AG04449 (cell line): ENCODE results near the gene POSTN.

Source experiments
- CTCF ChIA-PET: fragments of 350-600 bp; formaldehyde crosslinking; extraction: SDS; loops from one replicate; lab custom pipeline; 2021; ENCODE audit warnings: antibody characterized with exemption; lab: Yijun Ruan, JAX
- POLR2A ChIA-PET: fragments of 400-600, 350-600 bp; formaldehyde crosslinking; extraction: SDS; loops from one replicate; lab custom pipeline; 2020; ENCODE audit warnings: antibody characterized with exemption, inconsistent platforms; lab: Yijun Ruan, JAX
- DNase-seq: peaks from one replicate; pipeline ENCODE4 v3.0.0-alpha.2; 2010; ENCODE audit warnings: low read depth, low spot score
- H3K4me3 ChIP-seq: 2 replicates; pipeline ENCODE4 v1.5.1; 2011; ENCODE audit warnings: low read depth, mild to moderate bottlenecking, control low read depth, low read length
- CTCF ChIP-seq: IDR thresholded peaks from one replicate; pipeline ENCODE4 v1.5.1; 2011; ENCODE audit warnings: mild to moderate bottlenecking, moderate library complexity, low read length, control low read depth, inconsistent platforms; ENCODE audit not compliant: insufficient read depth; ENCODE audit errors: missing control alignments

POSTN gene

GRCh38 chr13:37636701-37637100 lies 38.1 kb upstream of the POSTN start:
- ChIA-PET CTCF (no interaction called here), POLR2A (no interaction called here)
- DNase-seq = no peak
- no peak overlapping the region for H3K4me3 ChIP-seq
- TF ChIP-seq CTCF = no peak

DNA sequence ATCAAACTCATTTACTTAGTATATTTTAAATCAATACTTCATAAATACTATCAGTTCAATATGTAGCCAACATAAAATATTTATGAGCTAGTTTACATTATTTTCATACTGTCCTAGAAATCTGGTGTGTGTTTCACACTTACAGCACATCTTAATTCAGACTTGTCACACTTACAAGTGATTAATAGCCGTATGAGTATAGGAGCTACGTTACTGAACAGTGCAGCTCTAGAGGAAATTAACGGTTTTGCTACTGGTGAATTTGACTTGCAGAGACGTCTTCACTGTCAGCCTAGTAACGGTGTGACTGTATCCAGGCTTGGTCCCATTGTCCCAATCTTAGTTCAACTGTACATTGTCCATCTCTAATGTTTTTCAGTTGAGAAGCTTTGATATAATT lies 33.7 kb upstream of the POSTN start:
- DNase-seq = no peak
- no peak for TF ChIP-seq CTCF
- CTCF ChIA-PET = interaction anchor here (1.2 to 1.7 kb wide), 3 partner anchors 8 to 950 kb away, joined by 3 to 8 read pairs (median 4); partner anchors contain the start of gene TRPC4
- no peak overlapping the region for H3K4me3 ChIP-seq
- POLR2A ChIA-PET = no interaction called here

DNA sequence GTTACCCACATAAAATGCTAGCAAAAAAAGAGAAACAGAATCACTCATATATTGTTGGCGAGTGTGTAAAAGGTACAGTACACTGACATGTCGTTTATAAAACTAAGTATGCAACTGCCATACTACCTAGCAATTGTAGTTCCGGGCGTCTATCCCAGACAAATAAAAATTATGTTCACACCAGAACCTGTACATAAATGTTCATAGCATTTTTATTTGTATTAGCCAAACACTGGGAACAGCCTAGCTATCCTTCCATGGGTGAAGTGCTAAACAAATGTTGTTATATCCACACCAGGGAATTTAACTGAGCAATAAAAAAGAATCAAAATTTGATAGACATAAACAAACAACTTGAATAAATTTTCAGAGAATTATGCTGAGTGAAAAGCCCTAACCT lies 28.9 kb upstream of the POSTN start:
- H3K4me3 ChIP-seq = no peak overlapping the region
- CTCF ChIA-PET = no interaction called here
- POLR2A ChIA-PET = no interaction called here
- TF ChIP-seq CTCF = no peak
- DNase-seq = no peak

GRCh38 chr13:37621811-37622361 lies 23.3 kb upstream of the POSTN start:
- H3K4me3 ChIP-seq = no peak overlapping the region
- TF ChIP-seq CTCF = no peak
- ChIA-PET CTCF (interaction anchor here (0.6 to 1.7 kb wide), 3 partner anchors 13 to 248 kb away, joined by 3 to 8 read pairs (median 3); partner anchors contain the start of gene TRPC4), POLR2A (interaction anchor here (0.5 kb wide), 1 partner anchor 34 kb away, joined by 3 read pairs; no protein-coding TSS in a partner anchor)
- peak; percentile 57 for DNase-seq

- DNase-seq = peak; percentile 74
- ChIA-PET POLR2A (no interaction called here), CTCF (interaction anchor here (0.7 to 3.0 kb wide), 5 partner anchors 10 to 553 kb away, joined by 3 to 11 read pairs (median 9); partner anchors contain the start of gene TRPC4)
- no peak for TF ChIP-seq CTCF
- no peak overlapping the region for H3K4me3 ChIP-seq
Observed at GRCh38 chr13:37618554-37618953, 20.0 kb upstream of the POSTN start.

DNA sequence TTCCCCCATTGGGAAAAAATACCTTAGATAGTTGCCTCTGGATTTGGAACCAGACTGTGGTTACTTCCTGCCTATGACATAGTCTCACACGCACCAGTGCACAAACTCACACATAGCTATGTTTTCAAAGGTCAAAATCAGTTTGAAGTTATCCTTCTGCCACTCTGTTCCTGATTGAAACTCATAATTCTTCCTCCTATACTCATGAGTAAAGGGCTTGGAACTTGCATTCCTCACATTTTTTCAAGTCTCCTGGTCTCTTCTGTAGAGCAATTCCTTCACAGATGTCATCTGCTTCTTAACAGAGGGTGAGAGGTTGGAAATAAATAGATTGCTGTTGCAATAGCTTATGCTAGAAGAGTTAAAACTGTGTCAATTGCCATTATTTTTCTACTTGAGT lies 18.6 kb upstream of the POSTN start:
- CTCF ChIA-PET = interaction anchor here (0.8 to 3.0 kb wide), 9 partner anchors 8 to 1271 kb away, joined by 3 to 11 read pairs (median 4); partner anchors contain the start of genes SPART and TRPC4
- POLR2A ChIA-PET = interaction anchor here (0.7 to 1.0 kb wide), 3 partner anchors 39 to 252 kb away, joined by 3 to 4 read pairs (median 3); partner anchors contain the start of gene TRPC4
- DNase-seq = peak; percentile 91
- H3K4me3 ChIP-seq = no peak overlapping the region
- no peak for TF ChIP-seq CTCF
